Measurements from ENCODE around the gene ASPSCR1.

GRCh38 chr17:81952792-81953228, 24.6 kb upstream of the ASPSCR1 start:
- TF ChIP-seq GATA2 (IDR thresholded peaks at IDR 0.05; ENCODE audit: low read depth, low read length) (no peak), GATA3 (IDR thresholded peaks at IDR 0.05; ENCODE audit: low read depth, low read length) (no peak)
